Stimulated activated CD8-positive, alpha-beta memory T cell treated with anti-CD3 and anti-CD28 coated beads, Interleukin-15, amount 100 ng/mL, for 4 hours (primary cell): ENCODE measurements around the gene GPBAR1.

Experiments
- DNase-seq, 2 donors: peaks; one replicate each; pipeline ENCODE4 v3.0.0-alpha.2; 2020; ENCODE audit warnings: low read depth in 2 of 2

The GPBAR1 gene

DNA sequence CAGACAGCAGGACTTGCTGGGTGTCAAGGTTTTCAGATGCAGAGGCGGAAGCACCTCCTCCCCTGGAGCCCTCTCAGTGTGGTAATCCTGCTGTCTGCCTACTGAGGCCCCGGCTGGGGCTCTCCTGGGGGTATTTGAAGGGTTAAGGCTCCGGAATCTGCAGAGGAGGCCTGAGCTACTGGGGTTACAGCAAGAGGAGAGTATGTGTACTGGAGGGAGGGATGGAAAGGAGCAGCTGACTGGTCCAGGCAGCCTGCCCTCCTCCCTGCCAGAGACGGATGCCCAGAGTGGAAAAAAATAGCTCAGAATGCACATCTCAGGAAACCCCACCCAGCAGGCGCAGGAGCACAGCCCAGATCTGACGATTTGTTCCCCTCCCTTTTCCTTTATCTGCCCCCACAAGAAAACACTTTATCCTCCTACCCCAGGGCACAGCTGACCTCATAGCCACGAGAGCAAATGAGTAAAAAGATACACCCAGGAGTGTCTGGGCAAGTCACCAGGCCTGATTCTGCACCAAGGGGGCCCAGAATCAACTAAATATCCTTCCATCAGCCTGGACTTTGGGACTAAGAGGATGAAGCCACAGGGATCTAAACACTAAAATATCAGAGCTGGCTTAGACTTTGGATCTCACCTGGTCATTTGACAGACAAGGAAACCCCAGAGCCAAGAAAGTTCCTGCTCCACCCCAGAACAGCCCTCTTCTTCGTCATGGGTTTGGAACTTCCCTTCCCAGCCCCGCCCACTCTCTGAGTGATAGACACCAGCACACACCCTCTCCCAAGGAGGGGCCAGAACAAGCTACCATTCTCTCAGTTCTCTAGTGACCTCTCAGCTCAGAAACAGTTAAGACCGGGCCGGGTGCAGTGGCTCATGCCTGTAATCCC, 26.0 kb downstream of the GPBAR1 start:
- peak; percentile 65 to 76 for DNase-seq

- no peak for DNase-seq
These were observed 29.0 kb downstream of the GPBAR1 start for GRCh38 chr2:218289639-218290315.

DNA sequence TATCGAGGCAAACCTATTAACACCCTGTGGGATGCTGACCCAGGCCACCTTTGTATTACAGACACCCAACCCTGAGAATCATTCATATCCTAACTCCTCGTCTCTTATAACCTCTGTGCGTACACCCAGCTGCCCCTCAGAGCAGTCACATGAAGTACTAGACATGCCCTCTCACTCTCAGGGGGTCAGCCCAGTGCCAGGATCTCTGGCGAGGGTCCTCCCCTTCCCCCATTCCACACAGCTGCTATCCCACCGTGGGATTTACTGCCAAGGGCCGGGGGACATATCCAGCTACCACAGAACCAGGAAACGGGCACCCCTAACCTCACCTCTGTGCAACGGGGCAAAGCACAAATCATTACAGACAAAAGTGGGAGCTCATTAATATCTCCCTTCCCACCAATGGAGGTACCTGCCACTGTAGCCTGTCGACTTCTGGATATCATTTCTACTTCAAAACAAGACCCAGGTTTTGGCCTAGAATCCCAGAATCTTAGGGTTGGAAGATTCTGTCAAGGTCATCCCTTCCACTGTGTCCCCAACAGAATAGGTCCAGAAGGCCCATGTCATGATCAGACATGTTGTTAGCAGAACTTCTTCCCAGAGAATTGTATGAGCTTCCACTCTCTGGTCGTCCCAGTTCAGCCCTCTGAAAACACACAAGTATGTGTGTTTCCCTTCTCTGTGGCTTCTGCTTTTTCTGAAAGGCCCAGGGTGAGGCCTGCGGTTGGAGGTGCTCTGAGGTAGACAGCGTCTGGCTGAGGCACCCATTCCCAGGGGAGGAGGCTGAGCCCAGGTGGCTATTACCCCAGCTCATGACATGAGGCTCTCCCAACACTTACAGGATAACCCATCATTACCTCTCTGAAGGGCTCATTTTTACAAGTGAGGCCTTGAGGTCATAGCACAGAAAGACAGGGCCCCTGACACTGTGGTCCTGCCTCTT, 29.8 kb downstream of the GPBAR1 start:
- DNase-seq = no peak

DNA sequence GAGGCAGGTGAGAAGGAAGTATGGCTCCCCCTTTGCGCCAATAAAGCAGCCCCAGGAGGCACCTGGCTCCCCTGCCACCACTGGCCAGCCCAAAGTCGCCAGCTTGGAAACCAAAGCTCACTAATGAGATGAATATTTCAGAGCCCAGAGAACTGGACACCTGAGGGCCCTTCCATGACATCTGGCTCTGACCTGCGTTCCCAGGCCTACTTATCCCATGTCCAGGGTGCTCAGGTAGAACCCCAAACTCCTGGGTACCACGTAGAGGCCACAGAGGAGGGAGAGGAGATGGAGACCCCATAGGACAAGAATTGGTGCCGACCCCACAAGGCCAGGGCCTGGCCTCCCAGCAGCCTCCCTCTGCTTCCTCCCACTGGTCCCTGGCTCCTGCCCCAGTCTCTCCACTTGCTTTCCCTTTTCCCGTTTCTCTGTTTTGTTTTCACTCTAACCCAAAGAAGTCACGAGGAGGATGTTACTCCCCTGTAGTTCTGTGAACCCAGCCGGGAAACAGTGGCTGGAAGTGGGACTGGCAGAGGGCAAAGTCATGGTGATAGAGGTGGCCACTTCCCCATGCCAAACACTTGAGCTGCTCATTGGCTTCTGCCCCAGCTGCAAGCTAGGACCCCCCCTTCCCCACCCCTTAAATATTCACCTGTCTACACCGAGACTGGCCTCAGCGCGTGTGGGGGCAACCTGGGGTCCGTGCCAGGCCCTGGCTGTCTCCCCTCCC, 30.7 kb downstream of the GPBAR1 start:
- no peak for DNase-seq

DNA sequence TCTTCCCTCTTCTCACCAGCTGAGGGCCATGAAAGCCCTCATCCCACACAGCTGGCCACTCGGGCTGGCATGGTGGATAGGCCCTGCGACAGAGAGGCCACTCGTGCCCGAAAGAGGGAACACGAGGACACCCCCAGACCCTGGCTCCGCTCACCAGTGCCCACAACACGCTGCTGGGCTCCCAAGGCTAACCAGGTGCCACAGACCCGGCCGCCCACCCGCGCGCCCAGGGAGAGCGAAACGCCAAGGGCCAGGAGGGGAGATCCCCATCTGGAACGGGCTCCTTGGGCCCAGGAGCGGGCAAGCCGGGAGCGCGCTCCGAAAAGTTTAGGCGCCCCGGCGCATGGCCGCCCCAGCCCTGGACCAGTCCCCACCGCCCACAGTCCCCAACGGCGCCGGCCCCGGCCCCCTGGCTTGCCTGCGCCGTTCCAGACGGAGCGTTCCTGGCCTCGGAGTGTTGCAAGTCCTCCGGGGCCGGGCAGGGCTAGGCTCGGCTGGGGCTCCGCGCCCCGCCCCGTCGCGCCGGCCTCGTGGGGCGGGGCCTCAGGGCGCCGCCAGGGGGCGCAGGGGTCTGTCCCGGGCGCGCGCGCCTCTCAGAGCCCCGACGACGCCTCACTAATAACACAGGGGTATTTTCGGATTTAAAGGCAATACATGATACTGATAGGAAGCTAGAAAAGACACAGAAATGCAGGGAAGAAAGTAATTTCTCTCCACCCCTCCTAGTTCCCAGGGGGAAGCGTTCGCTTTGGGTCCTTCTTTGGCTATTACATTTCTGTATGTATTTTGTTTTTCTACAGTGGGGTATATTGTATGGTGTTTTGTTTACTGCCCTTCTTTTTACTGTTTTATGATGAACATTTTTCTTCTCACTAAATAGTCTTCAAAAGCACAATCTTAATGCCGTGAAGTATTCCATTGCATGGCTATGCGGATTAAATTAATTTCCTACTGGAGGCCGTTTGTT, 31.5 kb downstream of the GPBAR1 start, which contains the start of gene TMBIM1:
TSS of gene TMBIM1 (minus strand) at position 456 of the 967 bp plus-strand sequence. CDS start 10,362 bp downstream, outside the sequence.
- DNase-seq = peak in 1 of 2 donors; percentile 65

DNA sequence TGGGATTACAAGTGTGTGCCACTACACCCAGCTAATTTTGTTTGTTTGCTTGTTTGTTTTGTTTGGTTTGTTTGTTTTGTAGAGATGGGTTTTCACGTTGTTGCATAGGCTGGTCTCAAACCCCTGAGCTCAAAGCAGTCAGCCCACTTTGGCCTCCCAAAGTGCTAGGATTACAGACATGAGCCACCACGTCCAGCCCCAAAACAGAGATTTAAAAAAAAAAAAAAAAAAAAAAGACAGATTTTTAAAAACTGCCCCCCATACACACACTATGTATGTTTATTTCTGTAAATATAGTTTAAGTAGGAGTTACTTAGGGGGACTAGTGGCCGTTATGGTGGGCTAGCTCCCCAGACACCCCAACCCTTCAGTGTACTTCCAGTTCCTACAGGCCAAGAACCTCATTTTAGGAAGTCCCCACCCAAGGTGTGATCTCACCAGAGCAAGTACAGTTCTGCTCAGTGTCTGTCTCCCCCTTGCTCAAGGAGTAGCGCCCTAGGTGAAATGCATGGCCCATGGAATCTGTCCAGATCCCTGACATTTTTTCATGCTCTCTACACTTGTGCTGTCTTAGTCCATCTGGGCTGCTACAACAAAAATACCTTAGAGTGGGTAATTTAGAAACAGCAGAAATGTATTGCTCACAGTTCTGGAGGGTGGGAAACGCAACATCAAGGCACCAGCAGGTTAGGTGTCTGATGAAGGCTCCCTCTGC, 33.1 kb downstream of the GPBAR1 start:
- no peak for DNase-seq

GRCh38 chr2:218294430-218295022, 33.7 kb downstream of the GPBAR1 start:
- no peak for DNase-seq

- no peak for DNase-seq
These were observed 34.2 kb downstream of the GPBAR1 start for GRCh38 chr2:218295029-218295428.

- DNase-seq = no peak
These were observed 35.4 kb downstream of the GPBAR1 start for GRCh38 chr2:218296200-218296599.

DNA sequence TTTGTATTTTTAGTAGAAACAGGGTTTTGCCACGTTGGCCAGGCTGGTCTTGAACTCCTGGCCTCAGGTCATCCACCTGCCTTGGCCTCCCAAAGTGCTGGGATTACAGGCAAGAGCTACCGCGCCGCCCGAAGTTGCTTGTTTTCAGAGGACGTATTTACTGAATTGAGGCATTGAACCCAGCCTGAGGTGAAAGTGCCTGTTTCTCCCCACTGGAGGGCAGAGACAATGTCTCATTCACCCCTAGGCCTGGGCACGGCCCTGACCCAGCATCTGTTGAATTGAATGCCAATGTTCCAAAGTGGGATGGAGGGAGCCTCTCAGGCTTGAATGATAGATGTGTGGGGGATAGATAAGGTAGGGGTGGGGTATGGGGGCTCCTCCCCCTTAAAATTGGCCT, 36.0 kb downstream of the GPBAR1 start:
- DNase-seq = no peak

GRCh38 chr2:218298314-218298875, 37.6 kb downstream of the GPBAR1 start:
- DNase-seq = no peak

DNA sequence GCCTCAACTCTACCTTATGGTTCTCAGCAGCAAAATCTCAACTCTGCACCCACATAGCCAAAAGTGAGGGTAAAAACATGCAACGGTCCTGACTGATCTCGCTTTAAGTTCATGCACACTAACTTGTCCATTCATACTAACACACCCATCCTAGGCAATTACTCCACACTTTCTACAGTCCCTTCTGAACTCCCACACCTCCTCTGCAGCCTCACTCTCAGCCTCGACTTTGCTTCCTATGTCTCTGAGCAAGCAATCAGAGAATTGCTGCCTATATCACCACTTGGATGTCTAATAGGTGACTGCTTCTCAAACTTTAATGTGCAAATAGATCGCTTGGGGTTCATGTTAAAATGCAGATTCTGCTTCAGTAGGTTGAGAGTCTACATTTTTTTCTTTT, 39.3 kb downstream of the GPBAR1 start:
- DNase-seq = no peak

- DNase-seq = peak; percentile 50 to 70
These were observed 40.5 kb downstream of the GPBAR1 start for GRCh38 chr2:218301176-218301819.

GRCh38 chr2:218305383-218305782, 44.6 kb downstream of the GPBAR1 start:
- no peak for DNase-seq

DNA sequence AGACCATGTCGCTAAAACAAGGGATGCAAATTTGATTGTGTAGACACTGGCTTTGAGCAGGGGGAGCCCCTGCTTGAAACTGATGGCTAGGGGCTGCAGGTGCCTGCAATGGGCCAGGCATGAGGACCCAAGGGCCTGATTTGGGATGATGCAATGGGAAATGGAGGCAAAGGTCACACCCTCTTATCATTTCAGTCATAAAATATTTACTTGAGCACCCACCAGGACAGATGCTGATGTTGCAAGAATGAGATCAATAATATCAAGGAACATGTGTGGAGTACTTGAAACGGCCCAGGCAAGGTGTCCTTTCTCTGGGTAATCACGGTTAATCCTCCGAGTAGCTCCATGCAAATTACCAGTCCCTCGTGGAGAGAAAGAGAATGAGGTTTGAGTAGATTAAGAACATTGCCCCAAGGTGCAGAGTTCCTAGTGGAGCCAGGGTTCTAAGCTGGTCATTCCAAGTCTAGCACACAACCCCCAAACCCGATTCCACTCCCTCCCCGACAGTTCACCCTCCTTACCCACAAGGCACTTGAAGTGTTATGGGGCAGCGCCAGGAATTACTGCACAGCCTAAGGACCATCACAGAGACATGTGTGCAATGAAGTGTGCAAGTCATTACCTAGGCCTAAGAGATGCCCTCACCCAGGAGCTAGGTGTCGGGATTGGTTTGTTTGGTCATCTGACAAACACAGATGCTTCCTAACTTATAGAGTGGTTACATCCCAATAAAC, 45.5 kb downstream of the GPBAR1 start:
- no peak for DNase-seq

DNA sequence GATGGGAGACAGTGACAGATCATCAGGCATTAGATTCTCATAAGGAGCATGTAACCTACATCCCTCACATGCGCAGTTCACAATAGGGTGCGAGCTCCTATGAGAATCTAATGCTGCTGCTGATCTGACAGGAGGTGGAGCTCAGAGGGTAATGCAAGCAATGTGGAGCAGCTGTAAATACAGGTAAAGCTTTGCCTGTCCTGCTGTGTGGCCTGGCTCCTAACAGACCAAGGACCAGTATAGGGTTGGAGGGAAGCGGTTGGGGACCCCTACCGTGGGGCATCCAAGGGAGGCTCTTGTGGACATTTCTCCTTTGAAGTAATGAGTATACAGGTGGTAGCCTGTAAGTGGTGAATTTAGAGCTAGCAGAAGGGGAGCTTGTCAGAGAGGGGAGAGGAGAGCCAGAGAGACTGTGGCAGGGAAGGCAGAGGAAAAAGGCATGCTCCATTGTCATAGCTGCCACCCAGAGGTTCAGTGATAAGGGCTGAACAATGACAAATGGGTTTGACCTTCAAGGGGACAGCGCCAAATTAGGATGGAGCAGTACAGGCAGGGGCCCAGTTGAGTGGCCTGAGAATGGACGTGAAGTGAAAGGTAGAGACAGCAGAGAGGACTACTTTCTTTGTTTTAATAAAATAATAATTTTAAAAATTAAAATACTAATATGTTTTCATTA, 46.7 kb downstream of the GPBAR1 start:
- no peak for DNase-seq
